Brain pericyte (primary cell): Measurements from ENCODE around the gene SLFN12.
"Not testable (repeated sequence)": the region's sequence is repeated elsewhere in the genome, so short reads cannot be mapped to it uniquely, and the experiment has no call there.

Experiments used
- DNase-seq: peaks from one replicate; pipeline ENCODE4 v3.0.0-alpha.2; 2012; ENCODE audit warnings: low read depth, low spot score

SLFN12 gene

GRCh38 chr17:35432176-35433074 is at the start of gene SLFN12:
SLFN12 (minus strand) TSS chr17:35432500; CDS start chr17:35423028, 9,472 bp downstream.
- peak; percentile 84 for DNase-seq

DNA sequence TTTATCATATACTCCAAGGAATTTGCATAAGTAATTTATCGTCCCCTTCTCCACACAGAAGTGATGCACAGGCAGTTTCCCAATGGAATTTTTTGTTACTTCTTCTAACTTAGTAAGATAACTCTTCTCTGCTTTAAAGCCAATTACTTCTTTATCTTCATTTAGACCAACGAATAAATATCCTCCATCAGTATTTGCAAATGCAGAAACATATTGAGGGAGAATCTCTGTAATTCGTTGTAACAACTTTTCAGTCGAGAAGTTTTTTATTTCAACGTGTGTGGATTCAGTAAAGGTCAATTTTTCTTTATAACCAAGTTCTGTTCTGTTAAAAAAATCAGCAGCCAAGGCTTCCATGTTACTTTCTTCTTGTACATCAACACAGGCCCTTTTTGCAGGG is 47.0 kb upstream of the SLFN12 start:
- DNase-seq, result no peak

- DNase-seq, result no peak
Measured at GRCh38 chr17:35477248-35477647, 44.9 kb upstream of the SLFN12 start.

DNA sequence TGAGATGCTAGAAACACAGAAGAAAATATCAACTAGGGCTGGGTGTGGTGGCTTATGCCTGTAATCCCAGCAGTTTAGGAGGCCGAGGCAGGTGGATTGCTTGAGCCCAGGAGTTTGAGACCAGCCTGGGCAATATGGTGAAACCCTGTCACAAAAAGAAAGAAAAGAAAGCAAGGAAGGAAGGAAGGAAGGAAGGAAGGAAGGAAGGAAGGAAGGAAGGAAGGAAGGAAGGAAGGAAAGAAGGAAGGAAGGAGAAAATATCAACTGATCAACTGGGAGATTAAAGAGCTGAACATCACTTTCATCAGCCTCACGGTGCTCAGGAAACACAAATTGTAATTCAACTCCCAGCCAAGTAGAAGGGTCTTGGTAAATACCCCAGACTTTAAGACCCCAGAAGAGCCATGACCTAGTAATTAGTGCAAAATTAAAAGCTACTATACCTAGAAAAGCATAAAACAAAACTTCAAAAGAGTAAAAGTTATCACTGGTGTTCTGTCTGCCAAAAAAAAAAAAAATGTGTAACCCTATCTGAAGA is 44.1 kb upstream of the SLFN12 start:
- no peak for DNase-seq

GRCh38 chr17:35468475-35468874 is 36.2 kb upstream of the SLFN12 start:
- DNase-seq, result no peak

- DNase-seq, result no peak
Measured at GRCh38 chr17:35467824-35468223, 35.5 kb upstream of the SLFN12 start.

- no peak for DNase-seq
Measured at GRCh38 chr17:35460354-35460851, 28.1 kb upstream of the SLFN12 start.

GRCh38 chr17:35454035-35454434 is 21.7 kb upstream of the SLFN12 start:
- not testable (repeated sequence) for DNase-seq

DNA sequence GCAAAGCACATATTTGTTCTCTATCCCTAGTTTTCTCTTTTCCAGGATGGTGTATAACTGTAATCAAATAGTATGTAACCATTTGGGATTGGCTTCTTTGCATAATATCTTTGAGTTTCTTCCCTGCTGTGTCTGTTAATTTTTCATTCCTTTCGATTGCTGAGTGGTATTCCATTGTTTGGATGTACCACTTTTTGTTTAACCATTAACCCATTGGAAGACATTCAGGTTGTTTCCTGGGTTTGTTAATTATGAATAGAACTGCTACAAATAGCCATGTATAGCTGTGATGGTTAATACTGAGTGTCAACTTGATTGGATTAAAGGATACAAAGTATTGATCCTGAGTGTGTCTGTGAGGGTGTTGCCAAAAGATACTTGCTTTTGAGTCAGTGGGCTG is 20.9 kb upstream of the SLFN12 start:
- DNase-seq, result no peak

DNA sequence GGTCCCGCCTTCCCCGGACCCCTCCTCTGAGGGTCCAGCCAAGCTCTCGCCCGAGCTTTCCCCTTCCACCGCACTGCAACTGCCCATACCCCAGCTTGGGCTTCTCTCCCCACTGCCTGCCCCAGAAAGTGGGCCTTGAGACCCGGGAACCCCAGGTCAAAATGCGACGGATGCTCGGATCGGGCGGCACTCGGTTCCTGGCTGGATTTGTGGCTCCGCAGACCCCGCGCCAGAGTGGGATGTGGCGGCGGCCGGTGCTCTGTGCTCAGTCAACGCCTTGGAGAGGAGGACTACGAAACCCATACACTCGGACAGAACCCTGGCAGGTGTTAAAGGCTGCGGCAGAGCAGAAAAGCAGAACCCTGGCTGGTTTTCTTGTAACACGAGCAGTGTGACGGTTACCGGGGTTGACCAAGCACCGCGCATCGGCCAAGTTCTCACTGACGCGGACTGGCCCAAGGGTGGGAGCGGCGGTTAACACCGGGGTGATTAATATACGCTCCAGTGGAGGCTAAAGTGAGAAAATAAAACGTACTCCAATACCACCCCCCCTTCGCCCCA is 17.2 kb upstream of the SLFN12 start:
- DNase-seq, result no peak

DNA sequence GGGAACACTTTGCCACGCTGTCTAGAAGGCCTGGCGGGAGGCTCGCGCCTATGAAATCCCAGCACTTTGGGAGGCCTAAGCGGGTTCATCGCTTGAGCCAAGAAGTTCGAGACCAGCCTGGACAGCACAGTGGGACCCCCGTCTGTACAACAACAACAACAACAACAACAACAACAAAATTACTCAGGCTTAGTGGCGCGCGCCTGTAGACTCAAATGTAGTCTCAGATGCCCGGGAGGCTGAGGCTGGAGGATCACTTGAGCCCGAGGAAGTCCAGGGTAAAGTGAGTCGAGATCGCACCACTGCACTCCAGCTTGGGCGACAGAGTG is 16.6 kb upstream of the SLFN12 start:
- no peak for DNase-seq

DNA sequence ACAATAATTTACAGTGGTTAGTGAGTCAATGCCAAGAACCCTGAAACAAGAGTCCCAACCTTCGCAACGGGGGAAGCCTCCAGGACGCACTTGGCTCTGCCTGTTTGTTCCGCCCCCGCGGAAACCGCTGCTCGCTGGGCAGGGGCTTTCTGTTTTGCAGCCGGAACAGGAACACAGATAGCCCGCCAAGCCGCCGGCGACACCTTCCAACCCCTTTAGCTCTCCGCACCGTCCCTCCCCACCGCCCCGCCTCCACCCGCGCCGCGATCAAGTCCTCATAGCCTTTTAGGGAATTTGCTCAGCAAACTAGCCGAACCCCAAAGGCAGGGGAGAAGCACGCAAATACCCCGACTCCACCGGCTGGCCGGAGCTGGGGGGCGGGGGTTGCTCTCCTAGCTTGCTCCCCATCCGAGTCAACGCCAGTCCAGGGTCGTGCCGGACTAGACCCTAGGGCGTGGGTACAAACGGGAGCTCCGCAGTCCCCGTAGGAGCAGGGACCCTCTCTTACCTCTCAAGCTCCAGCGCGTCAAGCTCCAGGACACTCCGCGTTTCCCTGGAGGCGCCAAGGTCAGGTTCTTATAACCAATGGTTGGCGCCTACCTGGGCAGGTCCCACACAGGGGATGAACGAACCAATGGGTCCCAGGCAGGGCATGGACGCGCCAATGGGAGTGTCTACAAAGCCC is 16.1 kb upstream of the SLFN12 start, which contains the start of gene SLFN13:
SLFN13 (minus strand) TSS at position 553 of the 685 bp plus-strand sequence. CDS start 3,086 bp downstream, outside the sequence.
- no peak for DNase-seq

- DNase-seq, result no peak
Measured at GRCh38 chr17:35447499-35447898, 15.2 kb upstream of the SLFN12 start.

DNA sequence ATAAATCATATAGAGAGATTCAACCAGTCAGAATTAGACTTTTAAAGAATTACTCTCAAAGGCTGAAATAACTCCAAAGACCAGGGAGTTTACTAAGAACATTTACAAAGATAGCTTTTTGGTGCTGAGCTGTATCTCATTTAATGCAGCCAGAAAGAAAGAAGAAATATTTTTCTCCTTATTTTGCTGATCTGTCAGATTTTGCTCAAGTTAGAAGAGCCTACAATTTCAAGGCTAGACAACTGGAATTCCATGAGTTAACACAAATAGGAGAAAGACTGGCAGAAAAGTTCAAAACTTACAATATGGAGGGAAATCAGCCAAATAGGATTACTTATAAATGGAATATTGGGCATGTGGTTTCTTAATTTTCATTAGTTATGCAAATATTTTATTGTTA is 6.1 kb upstream of the SLFN12 start:
- no peak for DNase-seq

GRCh38 chr17:35433075-35433894 is 985 bp upstream of the SLFN12 start:
- DNase-seq, result peak; percentile 74

GRCh38 chr17:35429702-35430101 is 2.6 kb downstream of the SLFN12 start:
- no peak for DNase-seq

- no peak for DNase-seq
Measured at GRCh38 chr17:35428229-35428628, 4.1 kb downstream of the SLFN12 start.

GRCh38 chr17:35423761-35424160 is 8.5 kb downstream of the SLFN12 start:
- DNase-seq, result no peak

DNA sequence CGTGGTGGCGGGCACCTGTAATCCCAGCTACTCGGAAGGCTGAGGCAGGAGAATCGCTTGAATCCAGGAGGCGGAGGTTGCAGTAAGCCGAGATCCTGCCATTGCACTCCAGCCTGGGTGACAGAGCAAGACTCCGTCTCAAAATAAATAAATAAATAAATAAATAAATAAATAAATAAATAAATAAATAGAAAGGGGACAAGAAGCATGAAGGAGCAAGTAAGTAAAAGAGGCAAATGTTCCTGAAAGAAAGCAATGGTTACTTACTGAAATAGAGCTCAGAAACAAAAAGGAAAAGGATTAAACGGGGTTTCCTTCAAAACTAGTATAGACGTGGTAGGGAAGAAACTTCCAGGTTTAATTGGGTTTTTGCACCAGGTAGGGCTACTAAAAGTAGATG is 11.2 kb downstream of the SLFN12 start:
- DNase-seq, result not testable (repeated sequence)

DNA sequence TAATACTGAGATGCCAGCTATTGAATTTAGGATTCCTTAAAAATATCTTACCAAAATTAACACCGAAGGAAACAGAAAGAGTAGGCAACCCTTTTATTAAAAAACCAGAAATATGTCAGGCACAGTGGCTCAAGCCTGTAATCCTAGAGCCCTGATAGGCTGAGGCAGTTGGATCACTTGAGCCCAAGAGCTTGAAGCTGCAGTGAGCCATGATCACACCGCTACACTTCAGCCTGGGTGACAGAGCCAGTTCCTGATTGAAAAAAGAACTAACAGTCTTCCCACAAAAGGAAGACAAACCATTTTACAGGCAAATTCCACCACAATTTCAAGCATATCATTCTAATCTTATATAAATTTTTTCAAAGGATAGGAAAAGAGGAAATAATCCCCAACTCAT is 15.6 kb downstream of the SLFN12 start:
- DNase-seq, result no peak

DNA sequence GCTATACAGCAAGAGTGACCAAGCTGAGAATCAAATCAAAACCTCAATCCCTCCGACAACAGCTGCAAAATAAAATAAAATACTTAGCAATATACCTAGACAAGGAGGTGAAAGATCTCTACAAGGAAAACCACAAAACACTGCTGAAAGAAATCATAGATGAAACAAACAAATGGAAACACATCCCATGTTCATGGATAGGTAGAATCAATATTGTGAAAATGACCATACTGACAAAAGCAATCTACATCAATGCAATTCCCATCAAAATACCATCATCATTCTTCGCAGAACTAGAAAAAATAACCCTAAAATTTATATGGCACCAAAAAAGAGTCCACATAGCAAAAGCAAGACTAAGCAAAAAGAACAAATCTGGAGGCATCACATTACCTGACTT is 17.6 kb downstream of the SLFN12 start:
- DNase-seq, result not testable (repeated sequence)
